22Rv1 (cell line): ENCODE measurements around the gene MCM9.

ENCODE experiments used
- H3K27ac ChIP-seq: fragments of 450-650 bp; 2 replicates; pipeline ENCODE4 v1.5.1; 2017
- ZFX ChIP-seq: fragments of 450-650 bp; IDR thresholded peaks from 2 replicates; pipeline ENCODE4 v1.6.1; 2017; ENCODE audit warnings: antibody characterized with exemption, borderline replicate concordance
- TF ChIP-seq, protein P1 (sequence below): fragments of 450-650 bp; IDR thresholded peaks from 2 replicates; pipeline ENCODE4 v1.5.1; 2017; ENCODE audit warnings: mild to moderate bottlenecking

Gene MCM9

DNA sequence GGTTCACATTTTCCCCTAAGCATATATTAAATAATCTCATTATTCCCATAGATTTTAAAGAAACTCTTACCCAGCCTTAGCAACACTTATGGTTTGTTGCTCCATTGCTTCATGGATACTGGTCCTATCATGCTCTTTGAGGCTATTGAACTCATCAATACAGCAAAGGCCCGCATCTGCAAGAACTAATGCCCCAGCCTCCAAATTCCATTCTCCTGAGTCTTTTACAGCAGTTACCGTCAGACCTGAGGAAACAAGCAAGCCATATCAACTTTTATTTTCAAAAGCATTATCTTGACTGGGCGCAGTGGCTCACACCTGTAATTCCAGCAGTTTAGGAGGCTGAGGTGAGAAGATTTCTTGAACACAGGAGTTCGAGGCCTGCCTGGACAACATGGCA is 78.7 kb downstream of the MCM9 start:
- TF ChIP-seq, protein P1, sequence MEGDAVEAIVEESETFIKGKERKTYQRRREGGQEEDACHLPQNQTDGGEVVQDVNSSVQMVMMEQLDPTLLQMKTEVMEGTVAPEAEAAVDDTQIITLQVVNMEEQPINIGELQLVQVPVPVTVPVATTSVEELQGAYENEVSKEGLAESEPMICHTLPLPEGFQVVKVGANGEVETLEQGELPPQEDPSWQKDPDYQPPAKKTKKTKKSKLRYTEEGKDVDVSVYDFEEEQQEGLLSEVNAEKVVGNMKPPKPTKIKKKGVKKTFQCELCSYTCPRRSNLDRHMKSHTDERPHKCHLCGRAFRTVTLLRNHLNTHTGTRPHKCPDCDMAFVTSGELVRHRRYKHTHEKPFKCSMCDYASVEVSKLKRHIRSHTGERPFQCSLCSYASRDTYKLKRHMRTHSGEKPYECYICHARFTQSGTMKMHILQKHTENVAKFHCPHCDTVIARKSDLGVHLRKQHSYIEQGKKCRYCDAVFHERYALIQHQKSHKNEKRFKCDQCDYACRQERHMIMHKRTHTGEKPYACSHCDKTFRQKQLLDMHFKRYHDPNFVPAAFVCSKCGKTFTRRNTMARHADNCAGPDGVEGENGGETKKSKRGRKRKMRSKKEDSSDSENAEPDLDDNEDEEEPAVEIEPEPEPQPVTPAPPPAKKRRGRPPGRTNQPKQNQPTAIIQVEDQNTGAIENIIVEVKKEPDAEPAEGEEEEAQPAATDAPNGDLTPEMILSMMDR, result no peak
- TF ChIP-seq ZFX, result no peak
- H3K27ac ChIP-seq, result no peak overlapping the region

DNA sequence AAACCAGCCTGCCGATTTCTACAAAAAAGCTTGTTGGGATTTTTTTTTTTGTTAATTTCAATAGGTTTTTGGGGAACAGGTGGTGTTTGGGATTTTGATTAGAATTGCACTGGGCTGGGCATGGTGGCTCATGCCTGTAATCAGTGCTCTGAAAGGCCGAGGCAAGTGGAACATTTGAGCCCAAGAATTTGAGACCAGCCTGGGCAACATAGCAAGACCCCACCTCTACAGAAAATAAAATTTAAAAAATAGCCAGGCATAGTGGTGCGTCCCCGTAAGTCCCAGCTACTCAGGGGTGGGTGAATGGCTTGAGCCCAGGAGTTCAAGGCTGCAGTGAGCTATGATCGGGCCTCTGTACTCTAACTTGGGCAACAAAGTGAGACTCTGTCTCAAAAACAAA is 81.6 kb downstream of the MCM9 start:
- TF ChIP-seq, protein P1, result no peak
- no peak overlapping the region for H3K27ac ChIP-seq

- no peak for TF ChIP-seq ZFX
- TF ChIP-seq, protein P1, result no peak
- no peak overlapping the region for H3K27ac ChIP-seq
Measured at GRCh38 chr6:118844915-118845314, 90.0 kb downstream of the MCM9 start.

GRCh38 chr6:118843685-118844390 is 91.1 kb downstream of the MCM9 start:
- TF ChIP-seq, protein P1, result no peak
- no peak for TF ChIP-seq ZFX
- no peak overlapping the region for H3K27ac ChIP-seq

- no peak for TF ChIP-seq ZFX
- TF ChIP-seq, protein P1, result no peak
- no peak overlapping the region for H3K27ac ChIP-seq
Measured at GRCh38 chr6:118830691-118831090, 104.3 kb downstream of the MCM9 start.

- no peak overlapping the region for H3K27ac ChIP-seq
- TF ChIP-seq, protein P1, result no peak
- TF ChIP-seq ZFX, result no peak
Measured at GRCh38 chr6:118829817-118830478, 105.0 kb downstream of the MCM9 start.

GRCh38 chr6:118826096-118826495 is 108.9 kb downstream of the MCM9 start:
- H3K27ac ChIP-seq, result no peak overlapping the region

More at GRCh38 chr6:118826096-118826495, 108.9 kb downstream of the MCM9 start:
- TF ChIP-seq ZFX, result no peak
- TF ChIP-seq, protein P1, result no peak
